ENCODE measurements around the gene SLC25A13. TPM values are rescaled to one million over a fixed set of nuclear protein-coding genes. Genes with fewer than 3 reads are reported as not detected.

The SLC25A13 gene
- total RNA-seq, 1 donor from 2014 or later: 30.3 TPM

- no peak for DNase-seq (ENCODE audit: low spot score)
Observed at GRCh38 chr7:96204601-96205000, 117.3 kb downstream of the SLC25A13 start.

DNA sequence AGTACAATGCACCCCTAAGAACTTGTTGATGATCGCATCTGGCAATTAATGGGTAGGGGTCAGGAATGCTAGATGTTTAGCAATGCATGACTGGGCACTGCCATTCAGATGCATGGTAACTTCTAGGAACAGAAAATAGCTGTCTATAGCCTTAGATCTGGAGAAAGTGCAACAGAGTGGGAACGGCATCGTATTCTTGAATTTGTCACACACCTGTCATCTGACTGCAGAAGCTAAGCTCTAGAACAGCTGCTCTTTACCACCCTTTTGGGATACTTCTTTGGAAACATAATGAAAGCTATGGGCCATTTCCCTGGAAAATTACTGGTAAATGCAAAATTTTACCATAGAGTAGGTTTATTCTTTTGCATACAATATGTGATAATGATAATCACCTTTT is 118.1 kb downstream of the SLC25A13 start:
- no peak for DNase-seq (ENCODE audit: low spot score)

- no peak for DNase-seq (ENCODE audit: low spot score)
Observed at GRCh38 chr7:96202102-96202501, 119.8 kb downstream of the SLC25A13 start.

DNA sequence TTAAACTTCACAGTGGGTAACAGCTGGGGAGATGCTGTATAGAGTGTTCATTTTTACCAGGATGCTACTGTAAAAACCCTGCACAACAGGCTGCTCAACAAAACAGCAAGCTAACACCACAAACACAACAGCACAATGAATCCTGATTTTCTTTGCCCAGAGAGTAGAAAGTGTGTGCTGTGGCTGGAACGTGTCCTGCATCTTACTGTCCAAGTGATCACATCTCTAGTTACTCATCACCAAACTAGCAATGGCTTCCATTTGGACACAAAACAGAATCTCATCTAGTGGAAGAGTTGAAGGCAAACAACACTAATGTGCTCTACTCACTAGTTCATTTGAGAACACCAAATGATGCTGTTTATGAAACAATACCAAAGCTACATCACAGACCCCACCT is 121.2 kb downstream of the SLC25A13 start:
- no peak for DNase-seq (ENCODE audit: low spot score)

GRCh38 chr7:96199421-96199820 is 122.5 kb downstream of the SLC25A13 start:
- peak; percentile 42 for DNase-seq (ENCODE audit: low spot score)

DNA sequence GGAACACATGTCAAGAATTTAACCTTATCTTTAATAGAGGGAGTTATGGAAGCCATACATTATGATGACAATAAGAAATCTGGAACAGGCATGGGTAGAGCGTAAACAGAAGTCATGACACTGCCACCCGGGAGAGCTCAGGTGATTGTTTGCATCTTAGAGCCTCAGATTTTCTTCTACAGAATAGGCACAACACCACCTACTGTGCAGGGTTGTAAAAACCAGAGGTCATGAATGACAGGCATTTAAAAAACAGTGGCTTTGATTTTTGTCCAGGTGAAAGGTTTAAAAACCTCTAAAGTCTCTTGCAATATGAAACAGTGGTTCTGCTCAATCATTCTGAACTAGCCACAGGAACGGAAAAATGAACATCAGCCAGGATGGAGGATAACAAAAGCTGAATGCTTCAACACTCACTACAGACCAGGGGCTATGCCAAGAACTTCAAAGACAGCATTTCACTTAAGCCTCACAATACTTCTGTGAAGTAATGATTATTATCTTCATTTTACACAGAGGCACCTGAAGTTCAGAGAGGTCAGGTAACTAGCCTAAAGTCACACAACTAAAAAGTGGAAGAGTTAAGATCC is 123.8 kb downstream of the SLC25A13 start:
- DNase-seq (ENCODE audit: low spot score): no peak

- DNase-seq (ENCODE audit: low spot score): no peak
Observed at GRCh38 chr7:96196676-96197075, 125.2 kb downstream of the SLC25A13 start.

GRCh38 chr7:96189129-96189820 is 132.6 kb downstream of the SLC25A13 start:
- DNase-seq (ENCODE audit: low spot score): peak; percentile 34

GRCh38 chr7:96188591-96188991 is 133.3 kb downstream of the SLC25A13 start:
- peak; percentile 63 for DNase-seq (ENCODE audit: low spot score)

DNA sequence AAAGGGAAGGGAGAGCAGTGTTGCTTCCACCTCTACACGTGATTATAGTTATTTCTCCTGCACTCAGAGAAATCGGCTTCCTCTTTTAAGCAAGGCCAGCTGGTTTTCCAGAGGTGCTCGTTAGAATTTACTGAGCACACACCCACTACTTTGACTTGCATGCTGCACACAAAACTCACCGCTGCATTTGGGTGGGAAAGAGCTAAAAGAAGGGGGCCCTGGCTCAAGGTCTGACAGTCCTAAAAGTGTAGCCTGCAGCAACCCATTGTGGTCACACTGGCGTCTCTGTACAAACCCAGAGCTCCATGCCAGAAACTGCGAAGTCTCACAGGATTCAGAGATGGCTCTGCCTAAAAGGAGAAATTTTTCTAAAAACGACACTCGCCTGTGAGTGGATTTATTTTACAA is 133.7 kb downstream of the SLC25A13 start:
- DNase-seq (ENCODE audit: low spot score): no peak

DNA sequence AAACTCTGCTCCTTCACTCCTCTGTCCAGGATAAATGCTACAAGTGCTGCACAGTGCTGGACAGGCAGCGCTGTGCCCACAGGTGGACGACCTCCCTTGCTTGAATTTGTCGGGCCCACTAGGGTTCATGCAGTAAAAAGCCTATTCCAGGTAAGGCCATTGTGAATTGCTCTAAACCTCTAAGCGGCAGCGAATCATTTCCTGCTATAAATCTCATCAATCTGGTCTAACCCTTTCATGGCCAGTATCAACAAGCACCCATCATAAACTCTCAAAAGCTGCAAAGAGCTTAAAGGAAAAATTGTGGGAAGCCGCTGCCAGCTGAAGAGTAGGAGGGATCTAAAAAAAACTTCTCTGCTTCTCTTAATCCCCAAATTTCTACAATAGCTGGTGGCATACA is 134.2 kb downstream of the SLC25A13 start:
- DNase-seq (ENCODE audit: low spot score): no peak

DNA sequence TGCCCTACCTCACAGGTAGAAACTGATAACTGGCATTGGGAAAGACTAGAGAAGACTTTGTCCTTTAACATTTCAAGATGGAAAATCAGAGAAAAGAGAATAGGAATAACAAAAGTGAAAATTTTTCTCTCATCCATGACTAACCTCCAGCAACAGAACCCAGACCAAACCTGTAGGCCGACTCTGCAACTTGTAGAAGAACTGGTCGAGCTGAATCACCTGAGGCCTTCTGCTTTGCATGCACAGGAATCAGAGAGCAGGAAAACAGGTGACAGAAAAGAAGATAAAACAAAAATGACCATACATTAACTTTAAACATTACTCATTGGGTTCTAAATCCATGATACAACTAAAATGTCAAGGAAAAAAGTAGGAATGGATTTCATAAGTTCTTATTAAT is 137.1 kb downstream of the SLC25A13 start:
- peak; percentile 11 for DNase-seq (ENCODE audit: low spot score)

DNA sequence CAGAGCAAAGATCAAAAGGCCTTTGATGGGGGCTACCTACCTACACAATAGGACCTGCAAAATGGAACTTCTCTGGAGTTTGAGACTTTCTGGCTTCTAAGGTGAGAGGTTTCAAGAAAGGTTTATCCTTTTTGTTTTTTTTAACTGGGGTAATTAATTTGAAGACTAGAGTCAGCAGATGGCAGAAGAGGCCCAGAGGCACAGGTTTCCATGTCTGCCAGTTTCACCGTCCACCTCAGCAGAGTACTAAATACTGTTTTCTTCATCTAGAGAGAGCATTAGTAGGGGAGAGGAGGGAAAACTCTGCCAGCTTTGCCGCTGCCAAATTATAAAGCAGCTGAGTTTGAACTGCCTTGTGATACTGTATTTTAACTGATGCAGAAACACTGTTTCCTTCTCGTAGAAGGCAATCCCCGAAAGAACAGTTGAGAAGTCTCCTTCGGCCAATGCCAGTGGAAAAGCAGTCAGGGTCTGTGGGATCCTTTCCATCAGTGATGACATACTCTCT is 138.7 kb downstream of the SLC25A13 start:
- no peak for DNase-seq (ENCODE audit: low spot score)

GRCh38 chr7:96182424-96183158 is 139.3 kb downstream of the SLC25A13 start:
- no peak for DNase-seq (ENCODE audit: low spot score)

DNA sequence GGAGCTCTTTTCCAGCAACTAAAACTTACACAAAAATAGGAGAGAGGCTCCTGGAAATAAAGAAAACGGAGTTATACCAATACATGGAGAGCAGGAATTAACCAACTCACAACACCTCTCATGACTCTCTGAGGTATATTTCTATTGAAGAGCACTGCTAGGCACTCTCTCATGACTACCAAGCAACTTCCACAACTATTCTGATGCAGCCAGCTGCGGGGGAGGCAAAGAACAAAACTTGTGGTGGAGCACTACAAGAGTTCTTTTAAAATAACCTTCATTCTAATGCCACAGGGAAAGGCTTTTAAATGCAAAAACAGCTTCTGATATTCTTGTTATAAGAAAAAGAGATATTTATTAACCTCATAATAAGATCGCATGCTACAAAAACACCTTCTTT is 140.7 kb downstream of the SLC25A13 start:
- no peak for DNase-seq (ENCODE audit: low spot score)

GRCh38 chr7:96179837-96180236 is 142.1 kb downstream of the SLC25A13 start:
- peak; percentile 24 for DNase-seq (ENCODE audit: low spot score)

DNA sequence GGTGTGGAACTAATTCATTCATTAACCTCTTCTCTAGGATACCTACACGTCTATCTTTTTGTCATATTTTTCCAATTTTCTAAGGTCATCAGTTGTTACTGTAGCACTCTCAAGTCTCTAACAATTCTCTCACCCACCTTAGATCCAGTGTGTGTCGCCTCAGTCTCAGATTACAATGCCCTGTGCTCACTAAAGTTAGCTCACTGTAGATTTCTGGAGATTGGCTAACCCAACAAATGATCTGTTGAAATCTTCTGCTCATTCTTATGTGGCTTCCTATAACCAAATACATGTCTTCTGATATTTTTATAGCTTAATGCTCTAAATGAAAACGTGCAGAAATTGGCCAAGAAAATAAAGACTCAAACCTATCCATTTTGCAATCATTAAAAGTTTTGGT is 142.6 kb downstream of the SLC25A13 start:
- DNase-seq (ENCODE audit: low spot score): no peak

GRCh38 chr7:96178581-96178980 is 143.3 kb downstream of the SLC25A13 start:
- peak; percentile 20 for DNase-seq (ENCODE audit: low spot score)

DNA sequence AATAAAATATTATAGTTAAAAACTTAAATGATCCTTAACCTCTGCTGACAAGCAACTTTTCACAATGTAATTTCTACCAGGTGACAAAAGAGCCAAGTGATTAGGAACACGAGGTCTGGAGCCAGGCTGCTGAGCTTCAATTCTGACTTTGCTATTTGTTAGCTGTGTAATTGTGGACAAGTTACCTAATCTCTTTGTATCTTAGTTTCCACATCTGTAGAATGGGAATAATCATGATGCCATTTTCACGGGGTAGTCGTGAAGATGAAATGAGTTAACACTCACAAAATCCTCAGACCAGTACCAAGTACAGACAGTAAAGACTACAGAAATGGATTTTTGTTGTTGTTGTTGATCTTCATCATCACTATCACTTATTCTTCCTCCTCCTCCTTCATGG is 144.5 kb downstream of the SLC25A13 start:
- no peak for DNase-seq (ENCODE audit: low spot score)

GRCh38 chr7:96174812-96175211 is 147.1 kb downstream of the SLC25A13 start:
- no peak for DNase-seq (ENCODE audit: low spot score)

DNA sequence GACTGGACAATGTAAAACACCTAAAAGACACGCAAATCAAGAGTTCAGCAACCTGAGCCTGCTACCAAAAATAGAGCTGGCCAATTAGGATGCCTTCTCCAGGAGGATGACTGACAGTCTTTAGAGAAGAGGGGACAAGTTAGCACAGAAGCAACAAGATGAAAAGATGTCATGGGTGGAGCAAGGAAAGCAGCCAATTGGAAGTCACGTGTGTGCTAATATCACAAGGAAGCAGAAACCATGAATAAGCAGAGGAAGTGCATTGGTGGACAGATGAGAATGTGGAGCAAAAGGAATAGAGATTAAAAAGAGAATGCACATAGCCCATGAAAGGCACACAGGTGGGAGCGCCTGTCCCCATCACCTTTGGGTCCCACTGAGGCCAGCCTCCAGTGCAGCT is 148.1 kb downstream of the SLC25A13 start:
- no peak for DNase-seq (ENCODE audit: low spot score)

DNA sequence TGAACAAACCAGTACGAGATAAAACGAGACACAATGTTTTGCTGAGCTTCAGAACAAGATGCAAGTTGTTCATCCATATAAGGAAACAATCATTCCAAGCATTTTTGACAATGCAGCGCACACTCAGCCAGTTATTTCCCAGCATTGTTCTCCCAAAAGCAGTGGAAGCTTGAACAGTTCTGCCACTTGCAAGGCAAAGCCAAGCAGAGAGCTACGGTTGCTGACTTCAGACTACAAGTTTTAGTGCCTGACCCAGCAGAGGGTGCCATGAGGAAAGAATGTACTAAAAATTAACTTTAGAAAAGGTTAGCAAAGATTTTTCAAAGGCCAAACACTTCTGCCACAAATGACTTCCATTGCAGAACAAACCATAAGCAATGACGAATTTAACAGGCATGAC is 152.5 kb downstream of the SLC25A13 start:
- peak; percentile 51 for DNase-seq (ENCODE audit: low spot score)

DNA sequence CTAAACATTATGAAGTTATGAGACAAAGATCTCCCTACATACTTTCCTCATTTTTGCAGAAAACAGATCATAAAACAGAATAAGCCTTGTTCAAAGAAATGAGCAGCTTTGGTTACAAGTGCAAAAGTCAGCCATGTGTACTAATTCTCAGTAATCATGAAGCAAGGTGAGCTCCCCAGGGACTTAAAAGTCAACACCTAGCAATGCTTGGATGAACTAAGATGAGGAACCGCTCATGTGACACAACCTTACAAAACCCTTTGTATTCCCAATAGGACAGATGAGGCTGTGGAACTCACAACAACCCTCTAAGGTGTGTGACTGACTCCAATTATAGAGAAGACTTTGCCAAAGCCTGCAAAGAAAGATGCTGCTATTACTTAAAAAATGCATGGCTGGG is 154.5 kb downstream of the SLC25A13 start:
- no peak for DNase-seq (ENCODE audit: low spot score)
